Hypothalamus (tissue), 51 donors: ENCODE results near the gene CCDC127.
A peak's percentile ranks its signal among the peaks of the same experiment; 100 is the strongest.
"Not testable (repeated sequence)": the region's sequence is repeated elsewhere in the genome, so short reads cannot be mapped to it uniquely, and the experiment has no call there.

ENCODE experiments used
- DNase-seq, 51 donors: peaks; one replicate each; lab custom pipeline; 2025; lab: John Stamatoyannopoulos, UW

Gene CCDC127

DNA sequence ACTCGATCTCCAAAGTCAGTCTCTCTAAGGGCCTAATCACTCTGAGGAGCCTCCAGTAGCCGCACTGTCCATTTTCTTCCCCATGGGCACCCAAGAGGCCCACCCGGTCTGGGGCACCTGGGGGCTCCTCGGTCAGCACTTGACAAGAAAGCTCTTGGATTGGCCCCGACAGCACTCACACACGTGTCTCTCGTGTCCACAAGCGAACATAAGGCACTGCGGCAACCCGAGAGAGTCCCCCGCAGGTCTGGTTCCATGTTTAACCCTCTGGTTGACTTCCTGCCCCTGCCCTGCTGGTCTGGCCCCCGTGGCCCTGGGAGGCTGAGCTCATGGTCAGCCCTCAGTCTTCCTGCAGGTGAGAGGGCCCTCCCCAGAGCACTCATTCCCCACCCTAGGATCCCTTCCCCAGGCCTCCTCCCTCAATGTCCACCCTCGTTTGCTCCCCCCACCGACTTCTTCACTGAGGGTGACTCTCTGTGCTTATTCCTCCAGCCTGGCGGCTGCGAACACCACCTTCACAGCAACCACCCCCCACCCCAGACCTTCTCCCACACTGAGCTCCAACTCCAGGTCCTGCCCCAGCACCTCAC is 43.0 kb downstream of the CCDC127 start:
- no peak for DNase-seq

DNA sequence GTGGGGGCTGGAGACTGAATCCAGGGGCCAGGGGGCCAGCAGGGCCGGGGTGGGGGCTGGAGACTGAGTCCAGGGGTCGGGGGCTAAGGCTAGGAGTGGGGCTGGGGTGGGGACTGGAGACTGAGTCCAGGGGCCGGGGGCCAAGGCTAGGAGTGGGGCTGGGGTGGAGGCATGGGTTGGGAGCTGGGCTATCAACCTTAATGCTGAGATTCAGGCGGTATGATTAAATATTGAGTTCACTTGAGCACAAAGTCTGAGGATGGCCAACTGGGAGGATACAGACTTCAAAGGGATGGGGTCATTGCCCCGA is 43.7 kb downstream of the CCDC127 start:
- DNase-seq: no peak

DNA sequence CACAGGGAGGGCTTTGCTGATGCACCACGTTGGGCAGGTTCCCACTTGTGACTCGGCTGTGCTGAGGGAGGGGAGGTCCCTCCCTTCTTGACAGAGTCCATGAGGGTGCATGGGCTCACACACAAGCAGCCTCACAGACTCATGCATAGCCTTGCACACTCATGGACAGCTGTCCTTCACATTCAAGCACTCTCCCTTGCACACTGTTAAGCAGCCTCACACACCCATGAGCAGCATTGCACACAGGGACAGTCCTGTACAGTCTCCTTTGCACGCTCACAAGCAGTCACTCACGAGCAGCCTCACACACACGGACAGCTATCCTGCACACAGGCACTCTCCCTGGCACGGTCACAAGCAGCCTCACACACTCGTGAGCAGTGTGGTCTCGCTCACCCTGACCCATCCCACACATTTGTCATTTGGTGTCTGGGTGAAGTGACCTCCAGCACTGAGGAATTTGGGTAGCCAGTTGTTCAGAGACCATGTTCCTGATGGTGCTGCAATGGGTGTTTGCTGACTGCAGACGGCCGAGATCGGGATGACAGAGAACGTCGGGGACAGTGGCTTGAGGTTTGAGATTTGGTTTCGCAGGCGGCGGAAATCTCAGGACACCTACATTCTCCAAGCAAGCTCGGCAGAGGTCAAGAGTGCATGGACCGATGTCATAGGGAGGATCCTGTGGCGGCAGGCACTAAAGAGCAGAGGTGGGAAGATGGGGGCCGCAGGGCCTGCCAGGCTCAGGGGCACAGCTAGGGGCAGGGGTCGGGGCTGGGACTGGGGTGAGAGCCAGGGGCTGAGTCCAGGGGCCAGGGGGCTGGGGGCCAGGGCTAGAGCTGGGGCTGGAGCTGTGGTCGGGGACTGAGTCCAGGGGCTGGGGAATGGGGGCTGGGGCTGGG is 44.3 kb downstream of the CCDC127 start:
- DNase-seq: no peak

DNA sequence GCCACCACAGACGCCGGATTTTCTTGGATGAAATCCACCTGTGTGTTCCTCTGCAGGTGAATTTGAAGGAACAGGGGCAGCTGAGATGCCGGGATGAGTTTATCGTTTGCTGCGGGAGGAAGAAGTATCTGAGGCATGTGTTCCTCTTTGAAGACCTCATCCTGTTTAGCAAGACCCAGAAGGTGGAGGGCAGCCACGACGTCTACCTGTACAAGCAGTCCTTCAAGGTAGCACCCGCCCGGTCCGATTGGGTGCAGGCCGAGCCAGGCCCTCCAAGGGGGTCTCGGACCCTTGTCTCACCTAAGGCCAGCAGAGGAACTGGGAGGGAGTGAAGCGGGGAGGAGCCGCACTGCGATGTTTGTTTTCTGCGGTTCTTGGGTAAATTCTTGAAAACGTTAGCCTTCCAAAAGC is 45.1 kb downstream of the CCDC127 start:
- DNase-seq: no peak

DNA sequence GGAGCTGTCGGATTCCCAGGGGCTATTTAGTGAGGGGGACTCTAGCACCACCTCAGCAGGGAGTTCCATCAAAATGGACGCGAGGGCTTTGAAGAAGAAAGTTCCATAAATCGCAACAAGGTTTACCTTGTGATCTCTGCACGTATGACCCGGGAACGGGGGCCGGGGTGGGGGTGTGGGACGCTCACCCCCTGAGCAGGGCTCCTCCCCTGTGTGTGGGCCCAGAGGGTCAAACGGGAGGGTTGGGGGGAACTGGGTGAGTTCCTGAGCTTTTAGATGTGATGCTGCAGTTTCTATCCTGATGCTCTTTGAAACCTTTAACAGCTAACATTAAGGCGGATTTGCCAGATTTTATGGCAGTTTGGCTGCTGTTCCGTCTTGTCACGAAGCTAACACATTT is 45.5 kb downstream of the CCDC127 start:
- DNase-seq: no peak

DNA sequence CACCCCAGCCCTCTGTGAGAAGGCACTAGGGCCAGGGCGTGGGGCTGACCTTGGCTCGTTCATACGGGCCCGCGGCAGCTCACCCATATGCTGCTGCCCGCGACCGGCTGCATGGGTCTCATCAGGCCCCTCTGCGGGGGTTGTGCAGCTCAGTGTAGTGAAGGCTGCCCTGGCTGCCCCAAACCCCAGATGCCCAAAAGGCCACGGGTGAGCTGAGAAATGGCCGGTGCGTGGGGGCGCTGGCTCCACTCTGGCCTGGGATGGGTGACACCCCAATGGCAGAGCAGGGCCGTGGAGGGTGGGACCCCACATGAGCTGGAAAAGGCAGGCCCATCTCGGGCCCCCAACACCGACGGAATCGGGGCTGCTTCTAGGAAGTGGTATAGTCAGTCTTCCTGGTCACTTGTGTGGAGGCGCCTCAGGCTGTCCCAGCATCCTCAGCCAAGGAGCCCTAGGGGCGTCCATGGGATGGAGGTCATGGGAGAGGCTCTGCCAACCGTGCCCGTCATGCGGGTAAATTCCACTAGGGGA is 46.1 kb downstream of the CCDC127 start:
- no peak for DNase-seq

DNA sequence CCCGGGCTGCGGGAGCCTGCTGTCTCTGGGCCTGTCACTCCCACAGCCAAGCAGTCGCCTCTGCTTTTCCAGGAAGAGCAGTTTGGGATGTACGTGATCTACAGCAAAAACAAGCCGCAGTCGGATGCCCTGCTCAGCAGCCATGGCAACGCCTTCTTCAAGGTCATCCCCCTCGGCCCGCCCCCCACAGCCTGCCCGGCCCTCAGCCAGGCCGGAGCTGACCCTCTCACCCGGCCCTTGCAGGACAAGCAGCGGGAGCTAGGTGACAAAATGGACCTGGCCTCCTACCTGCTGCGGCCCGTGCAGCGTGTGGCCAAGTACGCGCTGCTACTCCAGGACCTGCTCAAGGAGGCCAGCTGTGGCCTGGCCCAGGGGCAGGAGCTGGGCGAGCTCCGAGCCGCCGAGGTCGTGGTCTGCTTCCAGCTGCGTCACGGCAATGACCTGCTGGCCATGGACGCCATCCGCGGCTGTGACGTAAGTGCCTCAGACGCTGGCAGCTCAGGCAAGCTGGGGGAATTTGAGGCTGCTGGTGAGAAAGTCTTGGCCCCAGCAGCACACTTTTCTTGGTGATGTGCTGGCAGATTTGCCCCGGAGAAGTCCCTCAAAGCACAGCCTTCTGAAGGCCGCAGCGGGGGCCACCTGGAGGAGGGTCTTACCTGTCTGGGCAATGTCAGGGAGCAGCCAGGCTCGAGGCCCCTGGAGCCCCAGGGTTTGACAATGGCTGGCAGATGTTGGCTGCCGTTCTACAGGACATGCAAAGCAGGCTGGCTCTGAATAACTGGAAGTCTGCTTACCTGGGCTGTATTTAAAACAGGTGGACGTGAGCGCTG is 46.8 kb downstream of the CCDC127 start:
- no peak for DNase-seq

DNA sequence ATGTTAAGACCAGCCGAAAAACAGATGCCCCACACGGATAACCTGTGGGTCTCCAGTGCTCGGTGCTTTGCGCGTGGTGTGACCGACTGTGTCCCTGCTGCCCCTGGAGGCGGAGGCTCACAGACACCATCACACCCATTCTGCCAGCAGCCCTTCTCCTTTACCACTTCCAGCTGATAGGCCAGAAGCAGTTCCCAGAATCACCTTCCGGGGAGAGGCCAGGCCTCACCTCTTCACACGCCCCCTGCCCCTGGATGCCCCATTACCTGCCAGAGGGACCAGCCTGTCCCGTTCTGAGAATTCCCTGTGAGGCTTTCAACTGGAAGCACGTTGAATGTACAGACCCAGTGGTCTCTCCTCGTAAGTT is 48.2 kb downstream of the CCDC127 start:
- DNase-seq: no peak

DNA sequence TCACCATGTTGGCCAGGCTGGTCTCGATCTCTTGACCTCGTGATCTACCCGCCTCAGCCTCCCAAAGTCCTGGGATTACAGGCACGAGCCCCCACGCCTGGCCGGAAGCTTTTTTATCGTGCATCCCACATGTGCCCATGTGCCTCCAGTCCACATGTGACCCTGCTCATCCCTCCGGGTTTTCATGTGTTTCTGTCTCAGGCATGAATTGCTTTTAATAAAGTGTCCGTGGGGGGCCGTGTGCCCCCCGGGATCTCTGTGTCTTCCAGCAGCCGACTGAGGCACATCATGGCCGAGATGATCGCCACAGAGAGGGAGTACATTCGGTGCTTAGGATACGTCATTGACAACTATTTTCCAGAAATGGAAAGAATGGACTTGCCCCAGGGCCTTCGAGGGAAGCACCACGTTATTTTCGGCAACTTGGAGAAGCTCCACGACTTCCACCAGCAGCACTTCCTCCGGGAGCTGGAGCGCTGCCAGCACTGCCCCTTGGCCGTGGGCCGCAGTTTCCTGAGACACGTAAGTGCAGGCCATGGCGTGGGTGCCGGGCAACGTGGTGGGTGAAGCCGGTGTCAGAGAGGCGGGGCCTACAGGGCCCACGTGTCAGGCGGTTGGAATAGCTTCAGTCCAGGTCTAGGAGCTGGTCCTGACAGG is 48.8 kb downstream of the CCDC127 start:
- DNase-seq: peak in 1 of 51 donors; percentile 15

DNA sequence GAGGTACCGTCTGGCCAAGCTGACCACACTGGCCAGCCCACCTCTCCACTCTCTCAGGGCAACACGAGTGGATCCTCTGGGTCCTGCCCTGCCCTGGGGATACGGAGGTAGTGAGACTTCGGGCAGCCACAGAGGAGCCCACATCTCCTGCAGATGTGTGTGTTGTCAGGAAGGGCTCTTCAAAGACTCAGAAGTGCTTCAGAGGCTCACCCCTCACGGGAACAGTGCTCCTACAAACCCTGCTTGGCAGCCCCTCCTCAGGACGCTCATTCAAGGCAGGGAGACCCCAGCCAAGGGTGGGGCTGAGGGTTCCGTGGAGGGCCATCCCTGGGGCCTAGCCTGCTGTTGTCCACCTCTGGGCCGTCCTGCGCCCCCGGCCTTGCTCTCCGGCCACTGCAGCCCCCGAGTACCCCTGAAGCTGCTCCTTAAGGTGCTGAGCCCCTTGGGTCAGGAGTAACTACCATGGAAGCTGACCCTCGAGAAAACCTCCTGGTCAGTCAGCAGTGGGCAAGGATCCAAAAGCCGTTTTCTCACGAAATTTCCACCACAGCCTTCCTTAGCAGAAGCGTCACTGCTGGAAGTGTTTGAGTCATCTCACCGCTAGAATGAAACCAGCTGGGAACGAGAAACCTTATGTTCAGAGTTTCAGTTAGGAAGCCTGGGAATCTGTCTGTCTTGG is 49.8 kb downstream of the CCDC127 start:
- DNase-seq: no peak

DNA sequence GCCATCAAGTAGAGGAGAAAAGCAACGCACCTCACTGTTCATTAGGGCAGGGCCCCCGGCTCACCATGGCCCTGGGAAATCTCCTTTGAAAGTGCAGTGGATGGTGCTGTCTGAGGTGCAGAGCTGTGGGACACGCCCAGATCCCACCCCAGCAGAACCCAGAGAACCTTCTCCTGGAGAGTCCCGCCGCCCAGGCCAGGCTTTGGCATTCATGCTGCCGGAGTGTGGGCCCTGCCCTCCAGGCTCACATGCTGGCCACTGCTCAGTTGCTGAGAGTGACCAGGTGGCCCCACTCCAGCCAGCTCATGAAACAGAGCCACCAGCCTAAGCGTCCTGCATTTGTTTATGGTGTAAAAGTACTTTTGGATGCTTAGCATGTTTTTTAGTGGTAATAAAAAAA is 50.4 kb downstream of the CCDC127 start:
- DNase-seq: no peak

DNA sequence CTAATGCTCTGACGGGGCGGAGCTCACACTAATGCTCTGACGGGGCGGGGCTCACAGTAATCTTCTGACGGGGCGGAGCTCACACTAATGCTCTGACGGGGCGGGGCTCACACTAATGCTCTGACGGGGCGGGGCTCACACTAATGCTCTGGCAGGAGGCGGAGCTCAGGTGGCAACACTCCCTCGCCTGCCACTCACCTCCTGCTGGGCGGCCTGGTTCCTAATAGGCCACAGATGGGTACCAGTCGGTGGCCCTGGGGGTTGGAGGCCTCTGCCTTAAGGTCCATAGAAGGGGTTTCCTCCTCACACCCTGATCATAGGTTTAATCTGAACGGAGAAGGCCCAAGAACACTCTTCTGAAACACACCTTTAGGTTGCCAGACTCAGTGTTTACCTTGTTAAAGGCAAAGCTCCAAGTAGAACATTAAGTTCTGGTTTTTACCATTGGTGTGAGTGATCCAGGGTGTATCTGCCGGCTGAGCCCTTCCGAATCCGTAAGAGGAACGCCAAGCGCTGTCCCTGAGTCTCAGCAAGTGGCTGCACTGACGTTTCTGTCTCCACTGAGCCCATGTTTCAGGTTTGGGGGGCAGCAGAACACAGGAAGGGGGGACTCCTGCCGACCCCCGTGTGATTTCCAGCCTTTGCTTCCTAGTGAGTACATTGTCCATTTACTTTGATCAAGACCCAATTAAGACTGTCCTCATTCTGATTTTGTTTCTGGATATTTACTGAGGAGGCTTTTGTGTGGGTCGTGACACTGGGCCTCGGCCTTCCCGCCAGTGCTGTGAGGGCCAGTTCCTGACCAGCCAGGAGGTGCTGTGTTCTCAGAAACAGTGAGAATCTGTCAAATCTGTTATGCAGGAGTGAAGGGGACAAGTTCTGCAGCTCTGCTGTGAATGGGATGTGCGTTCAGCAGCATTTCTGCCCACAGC is 51.2 kb downstream of the CCDC127 start:
- DNase-seq: no peak

DNA sequence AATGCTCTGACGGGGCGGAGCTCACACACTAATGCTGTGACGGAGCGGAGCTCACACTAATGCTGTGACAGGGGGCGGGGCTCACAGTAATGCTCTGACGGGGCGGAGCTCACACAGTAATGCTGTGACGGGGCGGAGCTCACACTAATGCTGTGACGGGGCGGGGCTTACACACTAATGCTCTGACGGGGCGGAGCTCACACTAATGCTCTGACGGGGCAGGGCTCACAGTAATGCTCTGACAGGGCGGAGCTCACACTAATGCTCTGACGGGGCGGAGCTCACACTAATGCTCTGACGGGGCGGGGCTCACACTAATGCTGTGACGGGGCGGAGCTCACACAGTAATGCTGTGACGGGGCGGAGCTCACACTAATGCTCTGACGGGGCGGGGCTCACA is 53.2 kb downstream of the CCDC127 start:
- not testable (repeated sequence) for DNase-seq

DNA sequence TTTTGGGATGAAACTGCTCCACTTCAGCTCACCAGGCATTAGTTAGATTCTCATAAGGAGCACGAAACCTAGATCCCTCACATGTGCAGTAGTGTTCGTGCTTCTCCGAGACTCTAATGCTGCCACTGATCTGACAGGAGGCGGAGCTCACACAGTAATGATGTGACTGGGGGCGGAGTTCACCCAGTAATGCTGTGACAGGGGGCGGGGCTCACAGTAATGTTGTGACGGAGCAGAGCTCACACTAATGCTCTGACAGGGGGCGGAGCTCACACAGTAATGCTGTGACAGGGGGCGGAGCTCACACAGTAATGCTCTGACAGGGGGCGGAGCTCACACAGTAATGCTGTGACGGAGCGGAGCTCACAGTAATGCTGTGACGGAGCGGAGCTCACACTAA is 53.7 kb downstream of the CCDC127 start:
- DNase-seq: no peak

DNA sequence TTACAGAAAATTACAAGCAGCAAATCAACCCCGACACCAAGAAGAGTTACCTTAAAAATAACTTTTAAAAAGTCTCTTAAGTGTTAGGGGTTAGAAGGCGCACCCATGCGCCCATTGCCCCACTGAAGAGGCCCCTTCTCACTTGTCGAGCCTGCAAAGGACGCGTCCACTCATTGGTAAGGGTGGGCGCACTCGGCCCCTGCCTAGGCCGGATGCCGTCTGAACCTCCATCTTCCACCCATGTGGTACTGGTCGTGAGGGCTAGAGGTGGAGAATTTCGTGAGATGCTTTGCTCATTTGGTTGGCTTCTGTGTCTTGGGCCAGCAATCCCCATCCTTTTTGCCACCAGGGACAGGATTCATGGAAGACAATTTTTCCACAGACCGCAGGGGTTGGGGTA is 54.1 kb downstream of the CCDC127 start:
- no peak for DNase-seq

DNA sequence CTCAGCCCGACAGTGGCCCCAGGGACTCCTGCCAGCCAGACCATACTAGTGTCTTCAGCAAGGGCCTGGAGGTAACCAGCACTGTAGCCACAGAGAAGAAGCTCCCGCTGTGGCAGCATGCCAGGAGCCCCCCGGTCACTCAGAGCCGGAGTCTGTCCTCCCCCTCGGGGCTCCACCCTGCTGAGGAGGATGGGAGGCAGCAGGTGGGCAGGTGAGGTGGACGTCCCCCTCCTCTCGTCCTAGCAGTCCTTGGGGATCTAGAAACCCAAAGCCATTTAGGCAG is 54.7 kb downstream of the CCDC127 start:
- DNase-seq: no peak

DNA sequence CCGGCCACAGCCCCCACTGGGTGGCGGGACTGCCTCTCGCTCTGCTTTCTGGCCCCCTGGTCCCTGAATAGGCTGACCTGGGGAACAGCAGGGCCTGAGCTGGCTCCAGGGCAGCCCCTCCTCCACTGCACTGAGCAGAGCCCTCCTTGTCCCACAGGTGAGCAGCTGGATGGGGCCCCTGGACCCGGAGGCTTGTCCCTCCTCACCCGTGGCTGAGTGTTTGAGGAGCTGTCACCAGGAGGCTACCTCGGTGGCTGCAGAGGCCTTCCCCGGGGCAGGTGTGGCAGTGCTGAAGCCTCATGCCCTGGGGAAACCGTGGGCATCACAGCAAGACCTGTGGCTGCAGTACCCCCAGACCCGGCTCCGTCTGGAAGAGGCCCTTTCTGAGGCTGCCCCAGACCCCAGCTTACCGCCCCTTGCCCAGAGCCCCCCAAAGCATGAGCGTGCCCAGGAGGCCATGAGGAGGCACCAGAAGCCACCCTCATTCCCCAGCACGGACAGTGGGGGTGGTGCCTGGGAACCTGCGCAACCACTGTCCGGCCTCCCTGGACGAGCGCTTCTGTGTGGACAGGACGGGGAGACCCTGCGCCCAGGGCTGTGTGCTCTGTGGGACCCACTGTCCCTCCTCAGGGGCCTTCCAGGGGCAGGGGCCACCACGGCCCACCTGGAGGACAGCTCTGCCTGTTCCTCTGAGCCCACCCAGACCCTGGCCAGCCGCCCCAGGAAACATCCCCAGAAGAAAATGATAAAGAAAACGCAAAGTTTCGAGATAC is 55.2 kb downstream of the CCDC127 start:
- no peak for DNase-seq

DNA sequence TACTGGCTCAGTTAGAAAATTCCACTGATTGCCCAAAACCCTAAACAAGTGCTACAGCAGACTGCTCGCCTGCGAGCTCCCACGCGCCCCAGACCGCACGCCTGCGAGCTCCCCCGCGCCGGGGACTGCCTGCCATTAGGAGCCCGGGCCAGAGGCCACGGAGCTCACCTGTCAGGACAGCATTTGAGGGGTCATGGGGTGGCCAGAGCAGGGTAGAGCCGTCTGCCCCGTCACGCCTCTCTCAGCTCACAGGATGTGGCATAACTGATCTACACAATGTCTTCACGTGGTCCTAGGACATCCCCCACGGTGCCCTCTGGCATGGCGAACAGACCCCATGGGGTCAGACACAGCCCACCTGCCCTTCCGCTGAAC is 55.8 kb downstream of the CCDC127 start:
- no peak for DNase-seq

DNA sequence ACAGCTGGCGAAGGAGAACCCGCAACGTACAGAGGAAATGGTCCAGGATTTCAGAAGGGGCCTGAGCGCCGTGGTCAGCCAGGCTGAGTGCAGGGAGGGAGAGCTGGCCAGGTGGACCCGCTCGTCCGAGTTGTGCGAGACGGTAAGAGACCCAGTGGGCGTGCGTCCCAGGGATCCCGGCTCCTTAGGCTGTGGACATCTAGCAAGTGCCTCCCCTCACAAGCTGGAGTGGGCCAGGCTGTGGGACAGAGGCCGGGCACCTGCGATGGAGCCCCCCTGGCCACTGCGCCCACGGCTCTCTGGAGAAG is 56.2 kb downstream of the CCDC127 start:
- DNase-seq: no peak
